HepG2 (cell line): Measurements from ENCODE around the gene RPP14. TPM values are rescaled to one million over a fixed set of nuclear protein-coding genes. Genes with fewer than 3 reads are reported as not detected.

Experiments
- AHDC1 ChIP-seq: sonication (generic); formaldehyde crosslinking; IDR thresholded peaks from 2 replicates; pipeline ENCODE4 v1.5.1; 2020; ENCODE audit warnings: mild to moderate bottlenecking, missing genetic modification reagents, borderline replicate concordance
- BATF2 ChIP-seq: sonication (generic); formaldehyde crosslinking; IDR thresholded peaks from 2 replicates; pipeline ENCODE4 v1.8.0; 2022; ENCODE audit warnings: mild to moderate bottlenecking, missing genetic modification reagents, moderate library complexity
- BRD4 ChIP-seq: sonication (generic); formaldehyde crosslinking; IDR thresholded peaks from 2 replicates; pipeline ENCODE4 v1.4.0; 2020; ENCODE audit warnings: missing genetic modification reagents
- CBX1 ChIP-seq: IDR thresholded peaks from one replicate; pipeline ENCODE4 v1.6.1; 2016; ENCODE audit warnings: antibody characterized with exemption, low read depth
- CBX5 ChIP-seq: sonication (generic); formaldehyde crosslinking; IDR thresholded peaks from 2 replicates; pipeline ENCODE4 v1.4.0; 2020; ENCODE audit warnings: missing genetic modification reagents, borderline replicate concordance
- CREB1 ChIP-seq, 2 experiments: fragments of 450-650 bp in 1 of 2; IDR thresholded peaks; 2 replicates each; pipeline ENCODE4 v1.6.1; 2016 to 2017; ENCODE audit warnings: control low read depth in 1 of 2, mild to moderate bottlenecking in 1 of 2, missing compliant biosample characterization in 1 of 2, missing genetic modification characterization in 1 of 2
- HHEX ChIP-seq: IDR thresholded peaks from 2 replicates; pipeline ENCODE4 v1.6.1; 2016; ENCODE audit warnings: control low read depth
- HOXA7 ChIP-seq: sonication (generic); formaldehyde crosslinking; IDR thresholded peaks from 2 replicates; pipeline ENCODE4 v1.8.1; 2022; ENCODE audit warnings: mild to moderate bottlenecking, missing genetic modification reagents, moderate library complexity
- IRF9 ChIP-seq: sonication (generic); formaldehyde crosslinking; IDR thresholded peaks from 2 replicates; pipeline ENCODE4 v1.8.0; 2022; ENCODE audit warnings: missing genetic modification reagents, mild to moderate bottlenecking, borderline replicate concordance
- KDM3A ChIP-seq: IDR thresholded peaks from 2 replicates; pipeline ENCODE4 v1.6.1; 2018; ENCODE audit warnings: low read depth, missing compliant biosample characterization
- MATR3 ChIP-seq: sonication (generic); formaldehyde crosslinking; IDR thresholded peaks from 2 replicates; pipeline ENCODE4 v1.4.0; 2020; ENCODE audit warnings: missing genetic modification reagents
- PHF5A ChIP-seq: IDR thresholded peaks from one replicate; pipeline ENCODE4 v1.6.1; 2018; ENCODE audit warnings: low read depth, missing genetic modification reagents; ENCODE audit not compliant: unreplicated experiment
- XBP1 ChIP-seq: sonication (generic); formaldehyde crosslinking; IDR thresholded peaks from 2 replicates; pipeline ENCODE4 v1.5.0; 2020; ENCODE audit warnings: missing genetic modification reagents
- ZBTB44 ChIP-seq: sonication (generic); formaldehyde crosslinking; IDR thresholded peaks from 2 replicates; pipeline ENCODE4 v1.4.0; 2020; ENCODE audit warnings: missing genetic modification reagents
- ZNF329 ChIP-seq: sonication (generic); formaldehyde crosslinking; IDR thresholded peaks from 2 replicates; pipeline ENCODE4 v1.9.0; 2021; ENCODE audit warnings: low read depth, mild to moderate bottlenecking, missing genetic modification reagents
- ZNF331 ChIP-seq: sonication (generic); formaldehyde crosslinking; IDR thresholded peaks from 2 replicates; pipeline ENCODE4 v1.4.0; 2020; ENCODE audit warnings: missing genetic modification reagents
- ZNF629 ChIP-seq: sonication (generic); formaldehyde crosslinking; conservative IDR thresholded peaks from 2 replicates; pipeline ENCODE4 v1.5.0; 2020; ENCODE audit warnings: missing genetic modification reagents
- ZNF724P ChIP-seq: sonication (generic); formaldehyde crosslinking; IDR thresholded peaks from 2 replicates; pipeline ENCODE4 v1.8.0; 2022; ENCODE audit warnings: missing genetic modification reagents, borderline replicate concordance
- ZNF737 ChIP-seq: sonication (generic); formaldehyde crosslinking; IDR thresholded peaks from 2 replicates; pipeline ENCODE4 v1.5.0; 2020; ENCODE audit warnings: missing genetic modification reagents, mild to moderate bottlenecking, borderline replicate concordance
- ZNF747 ChIP-seq: sonication (generic); formaldehyde crosslinking; IDR thresholded peaks from 2 replicates; pipeline ENCODE4 v1.8.1; 2023; ENCODE audit warnings: missing genetic modification reagents, mild to moderate bottlenecking, borderline replicate concordance
- ZNF749 ChIP-seq: sonication (generic); formaldehyde crosslinking; IDR thresholded peaks from 2 replicates; pipeline ENCODE4 v1.8.0; 2022; ENCODE audit warnings: mild to moderate bottlenecking, missing genetic modification reagents, moderate library complexity, borderline replicate concordance
- polyA plus RNA-seq, 8 experiments: library from polyadenylated mRNA; depleted of rRNA in 3 of 8; stranded (reverse) in 7 of 8; unstranded in 1 of 8; fragments of >200 nt; fragmentation: Illumina TruSeq in 4 of 8; extraction: Trizol in 4 of 8; gene quantifications; 2 replicates each; pipeline versions ENCODE4 v1.2.1 to v1.2.3, GENCODE V29; 2011 to 2016; ENCODE audit warnings: low read depth in 4 of 8, missing spikeins in 1 of 8, mixed read lengths in 1 of 8; ENCODE audit not compliant: insufficient read depth in 1 of 8
- total RNA-seq, 5 experiments: library from RNA; depleted of rRNA; stranded (reverse); fragments of >200 nt; fragmentation: Illumina TruSeq; extraction: Trizol; gene quantifications; 2 replicates each; pipeline ENCODE4 v1.2.3, GENCODE V29; 2016; ENCODE audit warnings: low read depth in 1 of 5

Gene RPP14
- total and polyA plus RNA-seq, 2 of the 13 experiments (the other 11 are each of a cell fraction or from before 2014, with no cell fraction given), result 15.4 to 16.2 TPM

- TF ChIP-seq BATF2 (no peak), CBX1 (peak; percentile 39), HOXA7 (CRISPR knock-in tag) (no peak), KDM3A (CRISPR knock-in tag) (peak; percentile 84), AHDC1 (CRISPR knock-in tag) (no peak), XBP1 (CRISPR knock-in tag) (no peak), ZBTB44 (CRISPR knock-in tag) (peak; percentile 25; the same call in 1 of the 2 replicates), HHEX (CRISPR knock-in tag) (no peak), CBX5 (CRISPR knock-in tag) (0 out of 2 replicates have a peak, but pooled peaks have one; percentile 79), ZNF329 (CRISPR knock-in tag) (peak; percentile 71; the same call in 1 of the 2 replicates), ZNF749 (CRISPR knock-in tag) (no peak), ZNF737 (CRISPR knock-in tag) (no peak), ZNF629 (no peak), ZNF747 (CRISPR knock-in tag) (no peak), PHF5A (CRISPR knock-in tag) (peak; percentile 86), MATR3 (CRISPR knock-in tag) (no peak), CREB1 (IDR thresholded peaks at IDR 0.05) (peak; percentile 100), CREB1 (CRISPR knock-in tag; IDR thresholded peaks at IDR 0.05) (peak; percentile 99), BRD4 (CRISPR knock-in tag) (peak; percentile 54; the same call in 1 of the 2 replicates), ZNF331 (peak; percentile 84), IRF9 (CRISPR knock-in tag) (peak; percentile 81), ZNF724P (no peak)
These were observed at the start of gene RPP14, which contains the start of gene HTD2 (continued) for GRCh38 chr3:58305882-58306711.
